T-cell (primary cell): ENCODE data around the gene RAP1GAP. TPM values are rescaled to one million over a fixed set of nuclear protein-coding genes. Genes with fewer than 3 reads are reported as not detected.

Experiments
- ATAC-seq, 4 experiments: fragments of 200-7000 bp in 3 of 4; fragments of 150-1000 bp in 1 of 4; cut with Tn5 transposase; replicated peaks in 1 of 4; 1 replicate in 3 of 4; 2 replicates in 1 of 4; pipeline ENCODE4 v1.10.0; 2021; ENCODE audit warnings: moderate library complexity in 3 of 4, mild to moderate bottlenecking in 2 of 4, moderate number of reproducible peaks in 1 of 4
- CTCF ChIA-PET, 2 donors: fragments of 300-600 bp; sonication (Branson Sonifier 250); formaldehyde crosslinking; loops; one replicate each; lab custom pipeline; 2022; ENCODE audit warnings: antibody characterized with exemption in 2 of 2; lab: Charles Lee
- POLR2A ChIA-PET, 2 donors: fragments of 300-600 bp; sonication (Branson Sonifier 250); formaldehyde crosslinking; loops; one replicate each; lab custom pipeline; 2022; ENCODE audit warnings: antibody characterized with exemption in 2 of 2; lab: Charles Lee
- DNase-seq, 35 experiments: peaks; one replicate each; pipeline versions ENCODE4 v3.0.0 to v3.0.0-alpha.2; 2013 to 2023
- H3K27ac ChIP-seq: one replicate; pipeline ENCODE4 v1.5.1; 2013; ENCODE audit warnings: low read length
- H3K27me3 ChIP-seq, 2 experiments: replicated peaks in 1 of 2; 1 replicate in 1 of 2; 2 replicates in 1 of 2; pipeline versions ENCODE4 v1.6.1 to v1.7.0; 2013; ENCODE audit warnings: low read length in 1 of 2, mixed read lengths in 1 of 2; ENCODE audit not compliant: control insufficient read depth in 2 of 2, insufficient read depth in 2 of 2; ENCODE audit errors: extremely low read depth in 1 of 2
- H3K36me3 ChIP-seq, 2 donors: 1 replicate in 1 of 2; 2 replicates in 1 of 2; pipeline versions ENCODE4 v1.6.1 to v1.7.0; 2013; ENCODE audit warnings: low read length in 1 of 2; ENCODE audit not compliant: control insufficient read depth in 2 of 2, insufficient read depth in 1 of 2; ENCODE audit errors: extremely low read depth in 1 of 2
- H3K4me1 ChIP-seq, 2 experiments: 1 replicate in 1 of 2; 2 replicates in 1 of 2; pipeline versions ENCODE4 v1.6.1 to v1.7.0; 2013; ENCODE audit warnings: low read length in 2 of 2, mixed read lengths in 1 of 2; ENCODE audit not compliant: insufficient read depth in 2 of 2, control insufficient read depth in 1 of 2; ENCODE audit errors: extremely low read depth in 1 of 2
- H3K4me3 ChIP-seq, 2 donors: 1 replicate in 1 of 2; 2 replicates in 1 of 2; pipeline versions ENCODE4 v1.5.1 to v1.7.0; 2013; ENCODE audit warnings: mild to moderate bottlenecking in 2 of 2, low read length in 1 of 2, moderate library complexity in 1 of 2; ENCODE audit not compliant: control insufficient read depth in 1 of 2; ENCODE audit errors: extremely low read depth in 1 of 2
- H3K9me3 ChIP-seq: 2 replicates; pipeline ENCODE4 v1.7.0; 2013
- H3K27ac Mint-ChIP-seq, 2 donors: one replicate each; pipeline ENCODE4 v1.8.0; 2020 to 2021; ENCODE audit warnings: mild to moderate bottlenecking in 2 of 2, mixed read lengths in 2 of 2
- H3K27me3 Mint-ChIP-seq, 2 donors: one replicate each; pipeline ENCODE4 v1.8.0; 2021 to 2022; ENCODE audit warnings: mixed read lengths in 2 of 2
- H3K36me3 Mint-ChIP-seq: one replicate; pipeline ENCODE4 v1.8.0; 2021; ENCODE audit warnings: mixed read lengths
- H3K4me1 Mint-ChIP-seq, 3 donors: one replicate each; pipeline ENCODE4 v1.8.0; 2020 to 2022; ENCODE audit warnings: mixed read lengths in 3 of 3, mild to moderate bottlenecking in 1 of 3
- H3K4me3 Mint-ChIP-seq, 3 donors: one replicate each; pipeline ENCODE4 v1.8.0; 2020 to 2022; ENCODE audit warnings: mild to moderate bottlenecking in 3 of 3, mixed read lengths in 3 of 3, moderate library complexity in 3 of 3
- H3K9me3 Mint-ChIP-seq, 3 donors: one replicate each; pipeline ENCODE4 v1.8.0; 2020 to 2022; ENCODE audit warnings: mixed read lengths in 3 of 3
- WGBS: methylation state at CpG from one replicate; pipeline ENCODE4 v1.1.5; 2013; ENCODE audit warnings: missing lambda C conversion rate; ENCODE audit not compliant: insufficient coverage; 5-methylcytosine and 5-hydroxymethylcytosine counted together
- total RNA-seq, 35 experiments: library from RNA in 6 of 35; stranded (reverse) in 6 of 35; fragments of 120-200 nt in 1 of 35; gene quantifications; one replicate each; pipeline versions ENCODE4 v1.2.1 to v1.2.4 and lab custom pipeline; 2013 to 2026

Gene RAP1GAP
- total RNA-seq, 5 donors from 2014 or later (not counting 1 experiment from before 2014, with no cell fraction given) = 0.18 to 1.0 (median 0.35) TPM

GRCh38 chr1:21644348-21644747, 24.8 kb downstream of the RAP1GAP start:
- CTCF ChIA-PET = no interaction called here
- H3K36me3 Mint-ChIP-seq = no peaks in the 10 kb centered on the region
- Histone ChIP-seq H3K27me3 (peaks cover 2 to 71% of the 10 kb centered on the region in 2 experiments), H3K4me1 (peaks cover 0 to 2% of the 10 kb centered on the region in 2 experiments), H3K27ac (no peak overlapping the region), H3K36me3 (no peaks in the 10 kb centered on the region), H3K4me3 (no peak overlapping the region), H3K9me3 (no peaks in the 10 kb centered on the region)
- WGBS = 68% methylated on average over 8 of the region's 10 CpGs
- no peak overlapping the region for H3K27ac Mint-ChIP-seq
- no peaks in the 10 kb centered on the region for H3K9me3 Mint-ChIP-seq
- H3K4me1 Mint-ChIP-seq = no peaks in the 10 kb centered on the region
- no peak overlapping the region for H3K4me3 Mint-ChIP-seq
- peaks cover 35 to 37% of the 10 kb centered on the region in 2 donors for H3K27me3 Mint-ChIP-seq
- no peak for ATAC-seq
- POLR2A ChIA-PET = no interaction called here
- DNase-seq = no peak

DNA sequence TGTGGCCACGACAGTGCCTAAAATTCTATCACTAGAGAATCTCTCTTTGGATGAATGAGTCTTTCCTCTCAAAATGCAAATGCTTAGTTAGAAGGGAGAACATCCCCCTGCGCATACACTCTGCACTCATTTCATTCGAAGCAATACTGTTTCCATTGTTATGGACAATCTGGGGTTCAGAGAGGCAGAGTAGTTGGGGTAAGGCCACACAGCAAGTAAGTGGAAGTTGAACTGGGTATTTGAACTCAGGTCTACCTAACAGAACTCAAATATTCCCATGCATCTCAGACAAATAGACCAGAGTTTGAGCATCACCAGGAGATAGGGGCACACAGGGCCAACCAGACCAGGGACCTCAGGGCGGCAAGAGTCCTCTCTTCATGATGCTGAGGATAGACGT, 25.5 kb downstream of the RAP1GAP start:
- POLR2A ChIA-PET = no interaction called here
- no peak overlapping the region for H3K4me3 ChIP-seq
- Mint-ChIP-seq H3K4me3 (no peak overlapping the region), H3K9me3 (no peaks in the 10 kb centered on the region), H3K4me1 (no peaks in the 10 kb centered on the region), H3K27ac (no peak overlapping the region), H3K27me3 (peaks cover 35 to 37% of the 10 kb centered on the region in 2 donors), H3K36me3 (no peaks in the 10 kb centered on the region)
- H3K27me3 ChIP-seq = peaks cover 0 to 65% of the 10 kb centered on the region in 2 experiments
- no peaks in the 10 kb centered on the region for H3K9me3 ChIP-seq
- H3K36me3 ChIP-seq = no peaks in the 10 kb centered on the region
- DNase-seq (no peak), ATAC-seq (no peak)
- CTCF ChIA-PET = no interaction called here
- no peak overlapping the region for H3K27ac ChIP-seq
- H3K4me1 ChIP-seq = peaks cover 0 to 2% of the 10 kb centered on the region in 2 experiments
- no CpG with 5 or more reads among the region's 5 CpGs for WGBS

DNA sequence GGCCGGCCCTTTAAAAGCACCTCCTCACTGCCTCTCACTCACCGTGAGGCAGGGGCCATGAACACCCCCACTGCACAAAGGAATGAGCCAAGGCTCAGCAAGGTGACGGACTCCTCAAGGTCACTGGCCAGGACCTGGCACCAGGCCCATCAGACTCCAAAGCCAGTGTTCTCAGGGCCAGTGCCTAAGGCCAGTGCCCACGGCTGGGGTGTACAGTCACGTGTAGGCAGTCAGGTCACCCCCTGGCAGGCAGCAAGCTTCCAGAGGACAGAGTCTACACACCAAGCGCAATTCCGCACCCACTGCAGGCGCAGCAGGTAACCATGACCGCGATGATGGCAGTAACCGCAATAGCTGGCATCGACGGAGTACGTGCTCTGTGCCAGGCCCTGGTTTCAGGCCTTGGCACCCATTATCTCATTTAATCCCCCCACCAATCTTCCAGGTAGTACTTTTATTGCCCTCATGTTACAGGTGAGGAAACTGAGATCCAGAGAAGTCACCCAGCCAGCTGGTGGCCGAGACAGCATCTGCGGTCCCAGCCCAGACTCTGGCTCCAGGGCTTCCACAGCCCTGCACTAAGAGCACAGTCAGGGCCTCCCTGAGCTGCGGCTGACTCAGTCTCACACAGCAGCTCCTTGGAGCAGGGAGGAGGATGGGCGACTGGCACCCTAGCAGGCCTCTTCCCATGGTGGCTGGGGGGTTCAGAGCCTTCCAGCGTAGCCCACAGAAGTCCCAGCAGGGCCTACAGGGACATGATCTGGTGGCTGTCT, 27.0 kb downstream of the RAP1GAP start:
- Histone ChIP-seq H3K27ac (no peak overlapping the region), H3K36me3 (no peaks in the 10 kb centered on the region), H3K27me3 (peaks cover 0 to 51% of the 10 kb centered on the region in 2 experiments), H3K4me3 (no peak overlapping the region), H3K9me3 (no peaks in the 10 kb centered on the region), H3K4me1 (no peaks in the 10 kb centered on the region)
- ATAC-seq (no peak), DNase-seq (no peak)
- Mint-ChIP-seq H3K4me1 (no peaks in the 10 kb centered on the region), H3K27me3 (peaks cover 28 to 33% of the 10 kb centered on the region in 2 donors), H3K9me3 (no peaks in the 10 kb centered on the region), H3K4me3 (no peak overlapping the region), H3K27ac (no peak overlapping the region), H3K36me3 (no peaks in the 10 kb centered on the region)
- ChIA-PET POLR2A (no interaction called here), CTCF (no interaction called here)
- 84% methylated on average over 16 of the region's 19 CpGs for WGBS

DNA sequence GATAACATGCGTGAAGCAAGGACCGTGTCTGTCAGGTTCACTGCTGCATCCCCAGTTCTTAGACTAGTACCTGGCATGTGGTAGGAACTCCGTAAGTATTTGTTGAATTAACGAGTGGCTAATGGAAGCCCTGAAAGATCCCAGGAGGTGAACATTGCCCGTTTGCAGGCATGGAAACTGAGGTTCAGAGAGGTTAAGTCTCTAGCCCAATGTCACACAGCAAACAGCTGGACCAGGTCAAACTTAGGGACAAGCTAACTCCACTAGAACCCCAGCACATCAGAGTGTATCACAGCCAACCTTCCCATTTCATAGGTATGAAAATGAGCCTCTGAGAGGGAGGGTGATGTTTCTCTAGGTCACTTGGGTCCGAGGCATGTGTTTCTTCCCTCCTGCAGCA, 27.6 kb downstream of the RAP1GAP start:
- H3K4me3 ChIP-seq = no peak overlapping the region
- H3K36me3 ChIP-seq = no peaks in the 10 kb centered on the region
- 72% methylated on average over 5 of the region's 6 CpGs for WGBS
- ATAC-seq (no peak), DNase-seq (no peak)
- Mint-ChIP-seq H3K27me3 (peaks cover 22 to 27% of the 10 kb centered on the region in 2 donors), H3K4me1 (no peaks in the 10 kb centered on the region), H3K4me3 (no peak overlapping the region), H3K9me3 (no peaks in the 10 kb centered on the region), H3K27ac (no peak overlapping the region), H3K36me3 (no peaks in the 10 kb centered on the region)
- peaks cover 0 to 45% of the 10 kb centered on the region in 2 experiments for H3K27me3 ChIP-seq
- H3K4me1 ChIP-seq = no peaks in the 10 kb centered on the region
- H3K9me3 ChIP-seq = no peaks in the 10 kb centered on the region
- CTCF ChIA-PET = no interaction called here
- no peak overlapping the region for H3K27ac ChIP-seq
- POLR2A ChIA-PET = no interaction called here

GRCh38 chr1:21641076-21641475, 28.1 kb downstream of the RAP1GAP start:
- Mint-ChIP-seq H3K27ac (no peak overlapping the region), H3K27me3 (peaks cover 19 to 23% of the 10 kb centered on the region in 2 donors), H3K36me3 (no peaks in the 10 kb centered on the region), H3K9me3 (no peaks in the 10 kb centered on the region), H3K4me1 (no peaks in the 10 kb centered on the region), H3K4me3 (no peak overlapping the region)
- H3K36me3 ChIP-seq = no peaks in the 10 kb centered on the region
- DNase-seq (no peak), ATAC-seq (no peak)
- H3K9me3 ChIP-seq = no peaks in the 10 kb centered on the region
- H3K27me3 ChIP-seq = peaks cover 0 to 41% of the 10 kb centered on the region in 2 experiments
- H3K4me1 ChIP-seq = no peaks in the 10 kb centered on the region
- H3K4me3 ChIP-seq = no peak overlapping the region
- H3K27ac ChIP-seq = no peak overlapping the region
- WGBS = 83% methylated on average over 2 of the region's 2 CpGs
- CTCF ChIA-PET = interaction anchor here in 1 of 2 donors (0.6 kb wide), 1 partner anchor 782 kb away, joined by 3 read pairs; no protein-coding TSS in a partner anchor
- POLR2A ChIA-PET = no interaction called here

- Histone ChIP-seq H3K27ac (no peak overlapping the region), H3K4me1 (no peaks in the 10 kb centered on the region), H3K36me3 (no peaks in the 10 kb centered on the region), H3K9me3 (no peaks in the 10 kb centered on the region), H3K4me3 (no peak overlapping the region), H3K27me3 (peaks cover 0 to 36% of the 10 kb centered on the region in 2 experiments)
- DNase-seq (no peak), ATAC-seq (no peak)
- no peaks in the 10 kb centered on the region for H3K36me3 Mint-ChIP-seq
- no peaks in the 10 kb centered on the region for H3K9me3 Mint-ChIP-seq
- H3K27me3 Mint-ChIP-seq = peaks cover 15 to 23% of the 10 kb centered on the region in 2 donors
- no peak overlapping the region for H3K4me3 Mint-ChIP-seq
- WGBS = 100% methylated on average over 1 of the region's 6 CpGs
- no peaks in the 10 kb centered on the region for H3K4me1 Mint-ChIP-seq
- H3K27ac Mint-ChIP-seq = no peak overlapping the region
- POLR2A ChIA-PET = no interaction called here
- CTCF ChIA-PET = interaction anchor here in 1 of 2 donors (0.6 kb wide), 1 partner anchor 782 kb away, joined by 3 read pairs; no protein-coding TSS in a partner anchor
Observed at GRCh38 chr1:21640653-21641052, 28.5 kb downstream of the RAP1GAP start.
